Neural progenitor cell (in vitro differentiated cells): Measurements from ENCODE around the gene DUS3L.

Source experiments
- EZH2 ChIP-seq: fragments of 200-600 bp; sonication (generic); IDR thresholded peaks from 2 replicates; pipeline ENCODE4 v1.6.1; 2017; ENCODE audit warnings: antibody characterized with exemption, mild to moderate bottlenecking, moderate library complexity
- EZH2phosphoT487 ChIP-seq: fragments of 200-600 bp; sonication (generic); IDR thresholded peaks from 2 replicates; pipeline ENCODE4 v1.6.1; 2017; ENCODE audit warnings: antibody characterized with exemption
- TF ChIP-seq, protein P1 (sequence below): fragments of 200-600 bp; sonication (generic); IDR thresholded peaks from 2 replicates; pipeline ENCODE4 v1.5.1; 2017; ENCODE audit warnings: antibody characterized with exemption, mild to moderate bottlenecking

- TF ChIP-seq, protein P1, sequence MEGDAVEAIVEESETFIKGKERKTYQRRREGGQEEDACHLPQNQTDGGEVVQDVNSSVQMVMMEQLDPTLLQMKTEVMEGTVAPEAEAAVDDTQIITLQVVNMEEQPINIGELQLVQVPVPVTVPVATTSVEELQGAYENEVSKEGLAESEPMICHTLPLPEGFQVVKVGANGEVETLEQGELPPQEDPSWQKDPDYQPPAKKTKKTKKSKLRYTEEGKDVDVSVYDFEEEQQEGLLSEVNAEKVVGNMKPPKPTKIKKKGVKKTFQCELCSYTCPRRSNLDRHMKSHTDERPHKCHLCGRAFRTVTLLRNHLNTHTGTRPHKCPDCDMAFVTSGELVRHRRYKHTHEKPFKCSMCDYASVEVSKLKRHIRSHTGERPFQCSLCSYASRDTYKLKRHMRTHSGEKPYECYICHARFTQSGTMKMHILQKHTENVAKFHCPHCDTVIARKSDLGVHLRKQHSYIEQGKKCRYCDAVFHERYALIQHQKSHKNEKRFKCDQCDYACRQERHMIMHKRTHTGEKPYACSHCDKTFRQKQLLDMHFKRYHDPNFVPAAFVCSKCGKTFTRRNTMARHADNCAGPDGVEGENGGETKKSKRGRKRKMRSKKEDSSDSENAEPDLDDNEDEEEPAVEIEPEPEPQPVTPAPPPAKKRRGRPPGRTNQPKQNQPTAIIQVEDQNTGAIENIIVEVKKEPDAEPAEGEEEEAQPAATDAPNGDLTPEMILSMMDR, result no peak
- TF ChIP-seq EZH2 (no peak), EZH2phosphoT487 (no peak)
Observed at GRCh38 chr19:5765220-5765619, 25.7 kb downstream of the DUS3L start.
